Measurements from ENCODE around the gene LELP1. TPM values are rescaled to one million over a fixed set of nuclear protein-coding genes. Genes with fewer than 3 reads are reported as not detected.
"Not testable (repeated sequence)": the region's sequence is repeated elsewhere in the genome, so short reads cannot be mapped to it uniquely, and the experiment has no call there.

LELP1 gene
- not detected for polyA plus RNA-seq (ENCODE audit: insufficient read length in 4 of 4)

DNA sequence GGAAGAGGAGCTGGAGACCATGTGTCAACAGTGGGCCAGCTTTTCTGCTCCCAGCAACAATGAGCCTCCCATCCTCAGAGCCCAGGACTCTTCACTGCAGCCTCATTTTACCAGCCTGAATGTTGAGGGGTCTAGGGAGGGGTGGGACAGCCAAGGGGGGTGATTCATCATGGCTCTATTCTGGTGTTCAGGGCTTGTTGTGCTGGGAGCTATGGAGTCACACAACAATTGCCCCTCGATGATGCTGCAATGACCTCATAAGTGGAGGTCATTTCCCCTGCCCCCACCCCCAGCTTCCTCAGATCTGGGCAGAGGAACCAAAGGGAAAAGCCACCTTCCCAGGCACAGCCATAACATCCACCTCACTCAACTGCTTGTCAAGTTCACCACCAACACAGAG lies at the start of gene LELP1:
TSS of gene LELP1 (plus strand) at position 301 of the 400 bp plus-strand sequence. CDS start 1,278 bp downstream, outside the sequence.
- DNase-seq (ENCODE audit: low read depth in 4 of 4, low spot score in 2 of 4), result no peak

DNA sequence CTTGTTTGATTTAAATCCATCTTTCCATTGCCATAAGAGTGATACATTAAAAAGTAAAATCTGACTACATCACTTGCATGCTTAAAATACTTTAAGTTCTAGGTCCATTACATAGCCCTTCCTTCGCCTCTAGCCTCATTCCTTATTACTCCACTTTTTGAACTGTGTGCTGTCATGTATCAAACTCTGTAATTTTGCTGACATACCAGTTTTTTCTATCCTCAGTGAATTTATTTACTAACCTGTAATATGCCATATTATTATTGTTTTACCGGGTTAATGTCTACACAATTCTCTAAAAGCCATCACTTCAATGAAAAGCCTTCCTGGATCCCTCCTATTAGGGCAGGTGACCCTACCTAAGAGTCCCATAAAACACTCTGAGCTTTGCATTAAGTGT lies 47.7 kb upstream of the LELP1 start:
- DNase-seq (ENCODE audit: low read depth in 4 of 4, low spot score in 2 of 4), result no peak

DNA sequence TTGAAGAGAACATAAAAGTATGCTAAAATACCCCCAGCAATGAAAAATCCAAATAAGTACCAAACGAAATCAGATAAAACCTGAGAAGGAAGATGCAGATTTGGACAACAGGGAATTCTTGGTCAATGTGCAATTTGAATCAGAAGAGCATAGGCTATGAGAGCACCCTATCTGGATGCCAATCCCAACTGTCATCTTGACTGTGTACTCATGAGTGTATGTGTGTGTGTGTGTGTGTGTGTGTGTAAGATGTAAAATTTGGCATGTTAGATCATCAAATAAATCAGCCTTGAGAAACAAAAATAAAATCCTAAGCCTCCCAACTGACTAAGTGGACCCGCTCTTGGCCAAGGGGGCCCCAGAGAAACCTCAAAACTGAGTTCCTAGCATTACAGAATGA lies 34.5 kb upstream of the LELP1 start:
- DNase-seq (ENCODE audit: low read depth in 4 of 4, low spot score in 2 of 4), result no peak

DNA sequence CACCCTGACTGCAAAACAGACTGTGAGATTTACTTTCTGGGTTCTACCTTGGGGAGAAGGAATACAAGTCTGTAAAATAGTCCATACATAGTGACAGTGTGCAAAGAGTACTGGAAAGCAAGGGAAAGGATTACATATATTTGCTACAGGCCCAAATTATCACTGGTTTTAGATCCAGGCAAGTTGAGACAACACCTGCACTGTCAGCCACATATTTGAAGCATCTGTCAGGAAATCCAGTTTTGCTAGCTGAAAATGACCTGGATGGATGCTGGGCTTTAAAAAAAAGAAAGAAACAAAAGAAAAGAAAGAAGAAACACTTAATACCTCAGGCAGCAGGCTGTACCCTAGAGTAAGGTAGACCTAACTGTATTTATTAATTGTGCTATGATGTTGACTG lies 28.6 kb upstream of the LELP1 start:
- no peak for DNase-seq (ENCODE audit: low read depth in 4 of 4, low spot score in 2 of 4)

DNA sequence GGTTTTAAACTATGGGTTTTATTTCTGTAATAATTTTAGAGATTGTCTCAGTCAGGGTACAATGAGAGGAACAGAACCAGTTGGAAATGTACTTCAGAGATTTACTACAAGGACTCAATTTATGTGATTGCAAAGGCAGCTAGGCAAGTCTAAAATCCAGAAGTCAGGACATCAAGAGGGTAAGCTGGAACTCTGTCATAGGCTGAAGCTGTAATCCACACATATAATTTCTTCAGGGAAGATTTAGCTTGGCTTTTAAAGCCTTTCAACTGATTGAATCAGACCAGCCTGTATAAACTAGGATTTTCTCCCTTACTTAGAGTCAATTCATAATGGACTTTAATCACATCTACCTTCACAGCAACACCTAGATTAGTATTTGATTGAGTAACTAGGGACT lies 24.3 kb upstream of the LELP1 start:
- no peak for DNase-seq (ENCODE audit: low read depth in 4 of 4, low spot score in 2 of 4)

DNA sequence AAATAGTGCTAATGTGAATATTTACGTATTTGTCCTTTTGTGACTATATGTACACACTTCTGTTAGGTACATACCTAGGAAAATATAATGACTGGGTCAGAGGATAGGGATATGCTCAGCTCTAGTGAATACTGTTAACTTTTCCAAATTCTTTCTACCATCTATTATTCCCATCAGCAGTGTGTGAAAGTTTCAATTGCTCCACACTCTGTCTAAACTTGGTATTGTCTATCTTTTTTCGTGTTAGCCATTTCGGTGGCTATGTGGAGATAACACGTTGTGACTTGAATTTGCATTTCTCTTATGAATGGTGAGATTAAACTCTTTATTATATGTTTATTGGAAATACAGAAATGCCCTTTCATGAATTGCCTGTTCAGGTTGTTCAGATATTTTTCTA lies 22.7 kb upstream of the LELP1 start:
- DNase-seq (ENCODE audit: low read depth in 4 of 4, low spot score in 2 of 4), result no peak

DNA sequence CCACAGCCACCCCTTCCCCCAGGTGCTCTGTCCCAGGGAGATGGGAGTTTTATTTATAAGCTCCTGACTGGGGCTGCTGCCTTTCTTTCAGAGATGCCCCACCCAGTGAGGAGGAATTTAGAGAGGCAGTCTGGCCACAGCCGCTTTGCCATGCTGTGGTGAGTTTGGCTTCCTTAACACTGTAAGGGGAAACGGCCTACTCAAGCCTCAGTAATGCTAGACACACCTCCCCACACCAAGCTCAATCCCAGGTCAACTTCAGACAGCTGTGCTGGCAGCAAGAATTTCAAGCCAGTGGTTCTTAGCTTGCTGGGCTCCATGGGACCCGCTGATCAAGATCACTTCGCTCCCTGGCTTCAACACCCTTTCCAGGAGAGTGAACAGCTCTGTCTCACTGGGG lies 14.9 kb upstream of the LELP1 start:
- not testable (repeated sequence) for DNase-seq (ENCODE audit: low read depth in 4 of 4, low spot score in 2 of 4)

DNA sequence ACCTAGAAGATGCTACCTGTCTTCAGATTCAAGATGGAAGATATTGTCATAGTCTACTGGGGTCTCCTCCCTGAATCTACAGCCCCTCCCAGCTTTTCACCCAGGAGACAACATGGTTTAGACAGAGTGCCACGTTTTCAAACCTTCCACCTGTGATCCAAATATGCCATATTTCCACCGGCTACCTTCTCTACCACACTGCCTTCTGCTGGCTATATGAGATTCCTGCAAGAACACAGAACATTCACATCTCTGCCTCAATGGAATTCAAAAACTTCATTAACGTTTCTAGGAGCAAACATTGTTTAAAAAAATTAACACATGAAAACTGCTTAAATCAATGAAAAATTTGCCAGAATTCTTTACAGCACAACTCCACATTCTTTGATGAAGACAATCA lies 12.9 kb upstream of the LELP1 start:
- DNase-seq (ENCODE audit: low read depth in 4 of 4, low spot score in 2 of 4), result no peak

DNA sequence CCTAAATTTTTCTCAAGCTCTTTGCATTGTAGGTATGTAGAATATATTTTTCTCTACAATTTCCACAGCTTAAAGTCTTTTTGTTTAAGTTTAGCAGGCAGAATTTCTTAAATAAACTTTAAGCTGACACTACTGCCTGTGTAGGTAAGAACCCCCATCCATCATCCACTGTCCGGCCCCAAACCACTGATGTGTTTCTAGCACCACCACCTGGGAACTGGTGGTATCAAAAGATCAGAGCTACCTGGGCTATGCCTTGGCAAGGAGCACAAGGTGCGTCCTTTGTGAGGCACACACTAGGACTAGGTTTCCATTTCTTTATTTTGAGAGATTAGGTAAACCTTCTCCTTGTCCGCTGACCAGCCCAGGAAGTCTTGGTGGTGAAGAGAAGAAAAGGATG lies 10.5 kb upstream of the LELP1 start:
- peak in 1 of 4 donors; percentile 20 for DNase-seq (ENCODE audit: low read depth in 4 of 4, low spot score in 2 of 4)

DNA sequence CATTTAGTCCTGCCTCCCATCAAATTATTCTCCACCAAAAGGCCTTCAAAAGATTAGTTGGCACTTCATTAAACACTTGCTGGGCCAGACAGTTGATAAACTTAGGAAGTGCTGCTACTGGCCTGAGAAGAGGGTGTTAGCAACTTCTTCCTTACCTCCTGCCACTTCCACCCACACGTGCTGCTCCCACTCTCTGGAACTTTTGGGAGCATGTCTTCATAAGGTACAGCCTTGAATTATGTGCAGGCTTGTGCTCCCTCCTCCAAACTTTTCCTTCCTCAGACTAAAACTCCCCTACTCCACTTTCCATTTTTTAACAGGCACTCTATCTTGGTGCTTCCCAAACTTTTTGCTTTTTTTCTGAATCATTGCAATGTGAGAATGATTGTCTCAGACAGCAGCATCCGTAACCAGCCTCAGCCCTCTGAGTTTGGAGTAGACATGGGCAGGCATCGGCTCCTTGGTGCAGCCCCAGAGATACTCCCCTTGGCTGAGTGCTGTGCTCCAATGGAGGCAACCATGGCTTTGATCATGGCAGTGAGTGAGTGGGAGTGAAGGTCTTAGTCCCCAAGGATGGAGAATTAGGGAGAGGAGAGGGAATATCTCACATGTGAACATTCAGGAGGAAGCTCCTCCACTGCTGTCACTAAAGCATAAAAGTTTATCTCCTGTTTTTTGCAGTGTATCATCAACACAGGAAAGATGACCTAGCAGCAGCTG lies 8.7 kb upstream of the LELP1 start:
- no peak for DNase-seq (ENCODE audit: low read depth in 4 of 4, low spot score in 2 of 4)

DNA sequence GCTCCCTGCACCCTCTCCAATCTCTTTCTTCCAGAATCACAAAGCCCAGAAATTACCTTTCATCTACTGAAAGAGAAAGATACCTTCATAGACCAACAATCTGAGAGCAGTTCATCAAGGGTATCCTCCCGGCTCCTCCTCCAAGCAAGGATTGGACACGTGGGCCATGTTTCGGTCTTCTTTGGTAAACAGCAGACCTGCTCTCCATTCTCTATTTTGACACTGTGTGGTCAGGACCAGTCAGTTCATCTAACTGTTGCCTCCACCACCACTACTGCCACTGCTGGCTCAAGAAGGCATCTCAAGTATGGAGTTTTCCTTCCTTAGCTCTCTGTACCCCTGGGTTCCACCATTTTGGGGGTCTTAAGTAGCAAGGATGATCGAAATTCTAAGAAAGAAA lies 8.0 kb upstream of the LELP1 start:
- DNase-seq (ENCODE audit: low read depth in 4 of 4, low spot score in 2 of 4), result no peak

DNA sequence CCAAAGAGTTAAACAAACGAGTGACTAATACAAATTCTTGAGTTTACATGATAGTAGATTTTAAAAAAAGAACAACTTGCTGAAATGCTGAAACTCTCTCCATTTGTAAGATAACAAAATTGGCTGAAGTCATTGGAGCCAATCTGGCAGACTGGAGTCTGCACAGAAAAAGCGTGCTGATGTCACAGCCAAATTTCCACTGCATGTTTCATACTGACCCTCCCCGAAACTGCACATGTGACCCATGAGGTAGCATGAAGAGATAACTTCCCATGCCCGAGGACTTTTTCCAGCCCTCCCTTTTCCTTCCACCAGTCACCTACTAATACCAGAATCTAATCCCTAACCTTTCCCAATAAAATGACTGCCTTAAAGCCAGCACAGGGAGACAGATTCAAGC lies 1.2 kb upstream of the LELP1 start:
- DNase-seq (ENCODE audit: low read depth in 4 of 4, low spot score in 2 of 4), result no peak

DNA sequence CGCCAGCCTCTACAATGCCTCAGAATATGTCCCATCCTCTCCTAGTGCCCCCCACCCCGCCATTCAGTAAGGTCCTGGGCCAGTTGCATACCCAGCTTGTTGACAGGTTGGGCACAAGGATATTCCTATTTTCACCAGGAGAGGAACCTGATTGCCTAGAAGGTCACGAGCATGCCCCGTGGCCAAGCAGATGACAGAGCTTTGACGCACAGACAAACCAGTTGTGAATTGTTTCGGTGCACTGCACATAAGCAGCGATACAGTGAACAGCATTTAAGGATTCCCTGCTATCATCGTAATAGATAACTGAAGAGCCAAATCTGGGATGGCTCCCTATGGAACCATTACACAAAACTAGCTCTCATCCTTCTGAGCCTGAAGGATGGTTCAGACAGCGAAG lies 3.4 kb downstream of the LELP1 start:
- DNase-seq (ENCODE audit: low read depth in 4 of 4, low spot score in 2 of 4), result no peak

DNA sequence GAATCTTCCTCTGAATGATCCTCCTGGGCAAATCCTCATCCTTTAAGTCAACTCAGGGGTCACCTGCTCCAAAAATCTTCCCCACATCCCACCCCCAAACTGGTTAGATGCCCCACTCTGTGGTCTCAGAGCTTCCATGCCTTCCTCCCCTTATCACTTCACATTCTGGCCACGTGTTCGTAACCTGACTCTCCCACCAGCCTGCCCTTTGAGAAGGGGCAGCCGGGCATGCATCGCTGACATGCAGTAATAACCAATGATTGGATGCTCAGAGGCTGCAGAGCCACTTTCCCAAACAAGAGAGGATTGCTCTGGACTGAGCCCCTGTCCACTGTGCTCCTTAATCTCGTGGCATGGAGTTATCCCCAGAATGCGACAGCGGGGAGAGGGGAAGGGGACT lies 7.0 kb downstream of the LELP1 start:
- no peak for DNase-seq (ENCODE audit: low read depth in 4 of 4, low spot score in 2 of 4)

DNA sequence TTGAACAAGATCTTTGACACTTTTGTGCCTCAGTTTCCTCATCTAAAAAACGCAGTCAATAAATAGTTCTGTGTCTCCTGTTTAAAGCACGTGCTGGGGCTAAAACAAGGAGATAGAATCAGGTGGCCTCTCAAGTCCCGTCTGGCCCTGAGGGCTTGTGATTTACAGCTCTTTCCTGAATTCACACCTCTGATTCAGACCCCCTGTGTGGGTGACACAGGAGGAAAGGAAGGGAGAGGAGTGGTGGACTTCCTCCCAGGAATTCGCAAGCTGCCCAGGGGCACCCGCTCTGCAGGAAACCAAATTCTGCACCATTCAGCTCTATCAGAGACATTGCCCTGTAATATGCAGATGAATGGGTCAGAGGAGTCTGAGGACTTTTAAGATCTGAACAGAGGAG lies 9.0 kb downstream of the LELP1 start:
- no peak for DNase-seq (ENCODE audit: low read depth in 4 of 4, low spot score in 2 of 4)

DNA sequence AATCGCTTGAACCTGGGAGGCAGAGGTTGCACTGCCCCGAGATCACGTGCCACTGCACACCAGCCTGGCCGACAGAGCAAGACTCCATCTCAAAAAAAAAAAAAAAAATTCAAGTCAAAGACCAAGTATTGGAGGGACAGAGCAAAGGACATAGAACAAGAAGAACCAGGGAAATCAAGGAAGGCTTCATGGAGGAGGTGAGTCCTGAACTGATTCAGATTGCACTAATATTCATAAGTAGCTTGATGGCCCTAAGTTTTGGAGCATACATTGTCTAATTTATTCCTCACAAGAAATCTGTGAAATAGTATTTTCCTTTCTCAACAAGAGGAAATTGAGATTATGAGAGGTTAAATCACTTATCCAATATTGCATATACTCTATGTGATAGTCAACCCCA lies 10.3 kb downstream of the LELP1 start:
- DNase-seq (ENCODE audit: low read depth in 4 of 4, low spot score in 2 of 4), result no peak

DNA sequence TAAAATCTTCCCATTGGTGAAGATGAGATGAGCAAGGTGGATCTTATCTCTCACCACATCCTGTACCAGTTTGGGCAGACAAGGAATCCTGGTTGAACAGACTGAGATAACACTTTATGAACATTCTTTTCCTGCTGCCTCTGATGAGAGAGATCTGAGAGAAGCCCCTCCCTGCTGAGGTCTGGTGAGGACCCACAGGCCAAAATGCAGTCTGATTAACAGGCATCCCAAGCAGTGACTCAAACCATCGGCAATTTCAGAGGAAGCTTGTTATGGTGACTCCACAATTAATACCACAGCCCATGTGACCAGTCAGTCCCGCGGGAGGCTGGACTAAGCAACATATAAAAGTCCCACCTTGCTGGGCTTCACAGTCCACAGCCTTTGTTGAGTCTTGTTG lies 14.0 kb downstream of the LELP1 start, which contains the start of gene PRR9:
TSS of gene PRR9 (plus strand) at position 373 of the 400 bp plus-strand sequence. CDS start 561 bp downstream, outside the sequence.
- DNase-seq (ENCODE audit: low read depth in 4 of 4, low spot score in 2 of 4), result no peak

DNA sequence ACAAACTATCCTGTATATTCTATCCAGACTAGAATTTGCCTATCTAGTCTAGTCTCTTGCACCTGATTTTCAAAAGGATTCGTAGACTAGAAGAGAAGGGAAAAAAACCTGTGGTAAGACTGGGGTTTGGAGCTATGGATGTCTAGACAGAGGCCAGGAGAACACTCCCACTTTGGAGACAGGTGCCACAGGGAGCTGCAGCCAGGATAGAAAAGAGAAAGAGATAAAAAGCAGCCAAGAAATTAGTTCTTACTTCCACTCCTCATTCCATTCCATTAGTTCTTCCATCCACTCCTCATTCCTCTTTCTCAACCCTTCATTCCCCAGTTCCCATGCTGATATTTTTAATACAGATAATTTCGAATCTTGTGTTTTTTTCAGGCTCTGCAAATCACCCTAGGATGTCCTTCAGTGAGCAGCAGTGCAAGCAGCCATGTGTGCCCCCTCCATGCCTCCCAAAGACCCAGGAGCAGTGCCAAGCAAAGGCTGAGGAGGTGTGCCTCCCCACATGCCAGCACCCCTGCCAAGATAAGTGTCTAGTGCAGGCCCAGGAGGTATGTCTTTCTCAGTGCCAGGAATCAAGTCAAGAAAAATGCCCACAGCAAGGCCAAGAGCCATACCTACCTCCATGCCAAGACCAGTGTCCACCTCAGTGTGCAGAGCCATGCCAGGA lies 14.7 kb downstream of the LELP1 start:
- DNase-seq (ENCODE audit: low read depth in 4 of 4, low spot score in 2 of 4), result no peak

DNA sequence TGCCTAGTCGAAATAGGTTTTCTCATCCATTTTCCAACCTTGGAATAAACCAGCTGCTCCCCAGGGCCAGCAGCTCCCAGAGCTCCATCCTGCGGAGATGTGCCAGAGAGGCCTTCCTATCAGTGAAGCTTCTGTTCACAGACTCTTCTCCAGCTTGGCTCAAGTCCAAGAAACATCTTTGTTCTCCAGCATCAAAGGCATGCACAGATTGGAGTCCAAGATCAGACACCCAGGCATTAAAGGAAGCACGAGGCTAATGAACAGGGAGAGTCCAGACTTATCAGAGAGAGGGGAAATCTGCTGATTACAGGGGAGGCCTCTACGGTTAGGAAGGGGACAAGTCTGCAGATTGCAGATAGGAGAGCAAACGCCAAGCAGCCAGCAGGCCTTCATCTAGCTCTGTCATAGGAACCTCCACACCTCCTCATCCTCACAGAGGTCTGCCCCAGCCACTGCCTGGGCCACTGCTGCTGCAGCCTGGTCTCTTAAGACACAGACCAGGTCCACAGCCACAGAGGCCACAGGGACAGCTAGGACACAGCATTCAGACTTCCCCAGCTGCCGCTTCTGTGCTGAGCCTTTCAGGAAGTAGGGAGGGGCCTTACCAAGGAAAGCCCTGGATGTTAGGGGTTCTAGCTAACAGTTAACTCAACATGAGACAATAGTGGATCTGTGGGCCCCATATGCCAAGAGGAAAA lies 17.5 kb downstream of the LELP1 start:
- no peak for DNase-seq (ENCODE audit: low read depth in 4 of 4, low spot score in 2 of 4)

DNA sequence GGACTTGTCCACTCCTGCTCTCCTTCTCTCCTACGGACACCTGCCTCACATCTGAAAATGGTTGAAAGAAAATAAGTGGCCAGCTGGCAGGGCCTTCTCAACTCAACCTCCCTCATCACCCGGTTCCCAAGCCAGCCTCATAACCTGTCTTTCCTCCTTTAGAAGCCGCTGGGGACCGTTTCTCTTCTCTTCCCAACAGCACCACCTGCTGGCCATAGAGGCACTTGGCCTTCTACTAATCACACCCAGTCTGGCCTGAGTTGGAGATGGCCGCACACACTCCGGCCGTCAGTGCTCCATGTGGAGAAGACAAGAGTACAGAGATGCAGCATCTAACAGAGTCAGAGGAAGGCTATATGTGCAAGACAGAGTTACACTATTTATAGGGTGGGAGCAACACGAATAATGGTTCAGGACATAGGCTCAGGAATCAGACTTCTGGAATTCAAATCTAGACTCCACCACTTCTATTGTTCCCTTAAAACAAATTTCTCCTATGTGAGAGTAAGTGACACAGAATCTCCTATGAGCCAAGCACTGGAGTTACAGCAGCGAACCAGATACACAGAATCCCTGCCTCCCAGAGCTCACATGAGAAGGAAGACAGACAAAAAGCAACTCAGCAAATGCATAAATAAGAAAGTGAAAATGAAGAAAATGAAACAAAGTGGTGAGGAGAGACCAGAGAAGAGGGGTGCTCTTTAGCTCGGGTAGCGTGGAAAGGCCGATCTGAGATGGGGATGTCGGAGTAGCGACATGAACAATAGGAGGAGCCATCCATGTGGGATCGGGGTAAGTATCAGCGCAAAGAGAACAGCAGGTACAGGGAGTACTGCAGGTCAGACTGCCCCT lies 20.0 kb downstream of the LELP1 start:
- DNase-seq (ENCODE audit: low read depth in 4 of 4, low spot score in 2 of 4), result not testable (repeated sequence)

DNA sequence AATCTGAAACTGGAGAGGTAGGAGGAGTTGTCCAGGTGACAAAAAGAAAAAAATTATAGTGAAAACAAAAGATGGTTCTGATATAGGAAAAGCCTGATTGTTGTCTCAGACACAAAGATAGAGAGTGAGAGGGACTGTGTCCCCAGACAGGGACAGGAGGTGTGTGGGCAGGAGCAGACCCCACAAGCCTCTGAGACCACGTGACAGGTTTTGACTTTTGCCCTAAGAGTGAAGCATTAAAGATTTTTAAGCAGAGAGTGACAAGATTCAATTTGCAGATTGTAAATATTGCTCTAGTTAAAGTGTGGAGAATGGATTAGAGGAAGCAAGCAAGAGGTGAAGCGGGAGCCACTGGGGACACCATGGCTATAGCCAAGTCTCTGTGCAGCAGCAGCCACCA lies 24.6 kb downstream of the LELP1 start:
- DNase-seq (ENCODE audit: low read depth in 4 of 4, low spot score in 2 of 4), result no peak

Measured in left renal cortex interstitium (tissue), 4 donors.